ENCODE results near the gene LRBA. TPM values are rescaled to one million over a fixed set of nuclear protein-coding genes. Genes with fewer than 3 reads are reported as not detected.

The LRBA gene
- total and polyA plus RNA-seq, 2 donors (not counting 3 experiments of a cell fraction or from before 2014, with no cell fraction given), result 18.0 to 35.1 TPM

DNA sequence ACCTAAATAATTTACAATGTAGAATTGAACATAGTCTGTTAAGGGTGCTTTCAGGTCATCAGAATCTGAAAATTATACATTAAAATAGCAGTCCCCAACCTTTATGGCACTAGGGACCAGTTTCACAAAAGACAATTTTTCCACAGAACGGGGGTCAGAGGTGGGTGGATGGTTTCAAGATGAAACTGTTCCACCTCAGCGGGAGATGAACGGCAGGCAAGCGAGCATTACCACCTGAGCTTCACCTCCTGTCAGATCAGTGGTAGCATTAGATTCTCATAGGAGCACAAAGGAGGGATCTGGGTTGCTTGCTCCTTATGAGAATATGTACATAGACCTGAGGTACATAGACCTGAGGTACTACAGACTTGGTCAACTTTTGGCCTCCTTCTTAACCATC lies 29.0 kb downstream of the LRBA start:
- H3K4me1 ChIP-seq (ENCODE audit: control insufficient read depth, extremely low read depth, insufficient read depth, low read length), result no peaks in the 10 kb centered on the region
- H3K4me3 ChIP-seq (replicated peaks in 1 of 3; ENCODE audit: insufficient read depth in 1 of 3, low read depth in 1 of 3, low read length in 3 of 3), result no peak overlapping the region
- H3K9me3 ChIP-seq (replicated peaks; ENCODE audit: control insufficient read depth, insufficient read depth, low read length), result no peaks in the 10 kb centered on the region
- POLR2A ChIA-PET, result no interaction called here
- no peaks in the 10 kb centered on the region for H3K36me3 ChIP-seq (ENCODE audit: control insufficient read depth in 2 of 2, extremely low read depth in 1 of 2, insufficient read depth in 2 of 2, low read length in 2 of 2)
- H4K20me1 ChIP-seq (replicated peaks; ENCODE audit: control insufficient read depth, extremely low read depth, insufficient read depth, low read length), result no peaks in the 10 kb centered on the region
- FAIRE-seq (no peak), DNase-seq (ENCODE audit: low read depth, low spot score) (no peak)
- TF ChIP-seq, protein P1, sequence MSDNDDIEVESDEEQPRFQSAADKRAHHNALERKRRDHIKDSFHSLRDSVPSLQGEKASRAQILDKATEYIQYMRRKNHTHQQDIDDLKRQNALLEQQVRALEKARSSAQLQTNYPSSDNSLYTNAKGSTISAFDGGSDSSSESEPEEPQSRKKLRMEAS (IDR thresholded peaks at IDR 0.05; ENCODE audit: insufficient read depth, insufficient read length), result no peak
- TF ChIP-seq MYC (IDR thresholded peaks at IDR 0.05; ENCODE audit: low read depth, low read length) (no peak), FOS (IDR thresholded peaks at IDR 0.05; ENCODE audit: borderline replicate concordance, insufficient read depth, low read length) (no peak)
- H3K4me2 ChIP-seq (ENCODE audit: insufficient read depth, low read length), result no peak overlapping the region
- H3K27me3 ChIP-seq (ENCODE audit: control insufficient read depth in 2 of 2, insufficient read depth in 2 of 2, low read length in 2 of 2), result no peaks in the 10 kb centered on the region
- intact Hi-C loops (cut with micrococcal nuclease), result no loop called here
- BruUV-seq (replicated peaks), result no TSS peak
- no peaks in the 10 kb centered on the region for H3K9me1 ChIP-seq (replicated peaks; ENCODE audit: control insufficient read depth, extremely low read depth, insufficient read depth, low read length)
- CTCF ChIA-PET, result interaction anchor here (1.4 kb wide), 1 partner anchor 14 kb away, joined by 3 read pairs; no protein-coding TSS in a partner anchor
- peaks cover 10% of the 10 kb centered on the region for H3K79me2 ChIP-seq (ENCODE audit: control insufficient read depth, insufficient read depth, low read length)
- H2AFZ ChIP-seq (ENCODE audit: low read depth, low read length), result no peak overlapping the region
- no peak overlapping the region for H3K27ac ChIP-seq (ENCODE audit: insufficient read depth, low read depth, low read length)
- dilution Hi-C loops (cut with MboI; ENCODE audit: extremely low pct_ligation_motif_present, low sequenced_read_pairs), result no loop called here
- H3K9ac ChIP-seq (replicated peaks; ENCODE audit: extremely low read depth, insufficient read depth, low read length), result no peak overlapping the region

- Histone ChIP-seq H3K4me3 (replicated peaks in 1 of 3; ENCODE audit: insufficient read depth in 1 of 3, low read depth in 1 of 3, low read length in 3 of 3) (no peak overlapping the region), H3K4me1 (ENCODE audit: control insufficient read depth, extremely low read depth, insufficient read depth, low read length) (no peaks in the 10 kb centered on the region), H4K20me1 (replicated peaks; ENCODE audit: control insufficient read depth, extremely low read depth, insufficient read depth, low read length) (no peaks in the 10 kb centered on the region), H3K4me2 (ENCODE audit: insufficient read depth, low read length) (no peak overlapping the region), H3K9ac (replicated peaks; ENCODE audit: extremely low read depth, insufficient read depth, low read length) (no peak overlapping the region), H3K27ac (ENCODE audit: insufficient read depth, low read depth, low read length) (no peak overlapping the region), H3K9me1 (replicated peaks; ENCODE audit: control insufficient read depth, extremely low read depth, insufficient read depth, low read length) (no peaks in the 10 kb centered on the region), H3K79me2 (ENCODE audit: control insufficient read depth, insufficient read depth, low read length) (peaks cover 13% of the 10 kb centered on the region), H3K9me3 (replicated peaks; ENCODE audit: control insufficient read depth, insufficient read depth, low read length) (no peaks in the 10 kb centered on the region), H3K27me3 (ENCODE audit: control insufficient read depth in 2 of 2, insufficient read depth in 2 of 2, low read length in 2 of 2) (no peaks in the 10 kb centered on the region), H3K36me3 (ENCODE audit: control insufficient read depth in 2 of 2, extremely low read depth in 1 of 2, insufficient read depth in 2 of 2, low read length in 2 of 2) (no peaks in the 10 kb centered on the region), H2AFZ (ENCODE audit: low read depth, low read length) (no peak overlapping the region)
- ChIA-PET CTCF (no interaction called here), POLR2A (no interaction called here)
- dilution Hi-C loops (cut with MboI; ENCODE audit: extremely low pct_ligation_motif_present, low sequenced_read_pairs), result no loop called here
- DNase-seq (ENCODE audit: low read depth, low spot score) (no peak), FAIRE-seq (no peak)
- BruUV-seq (replicated peaks), result no TSS peak
- TF ChIP-seq EZH2 (IDR thresholded peaks at IDR 0.05; ENCODE audit: borderline replicate concordance, low read depth, low read length, severe bottlenecking) (no peak), GATA2 (IDR thresholded peaks at IDR 0.05; ENCODE audit: insufficient read depth, insufficient read length, low read depth, low read length) (no peak), JUN (IDR thresholded peaks at IDR 0.05; ENCODE audit: borderline replicate concordance, insufficient read depth, insufficient read length, low read depth) (no peak), POLR2AphosphoS5 (IDR thresholded peaks at IDR 0.05; ENCODE audit: insufficient read depth, low read depth, low read length) (no peak), CTCF (IDR thresholded peaks at IDR 0.05; ENCODE audit: extremely low read depth in 1 of 2, insufficient read depth in 1 of 2, low read depth in 1 of 2, low read length in 2 of 2) (no peak), FOS (IDR thresholded peaks at IDR 0.05; ENCODE audit: borderline replicate concordance, insufficient read depth, low read length) (no peak), POLR2A (IDR thresholded peaks at IDR 0.05; ENCODE audit: low read depth, low read length) (no peak)
- TF ChIP-seq, protein P1 (IDR thresholded peaks at IDR 0.05; ENCODE audit: insufficient read depth, insufficient read length), result no peak
- intact Hi-C loops (cut with micrococcal nuclease), result no loop called here
Observed at GRCh38 chr4:150983851-150984250, 31.2 kb downstream of the LRBA start.
